K562 (cell line): Measurements from ENCODE around the gene TM2D3. TPM values are rescaled to one million over a fixed set of nuclear protein-coding genes. Genes with fewer than 3 reads are reported as not detected.

Experiments
- POLR2A ChIP-seq: fragments of 450-650 bp; conservative IDR thresholded peaks from 2 replicates; pipeline ENCODE4 v1.6.1; 2016
- RCOR1 ChIP-seq, 2 experiments: IDR thresholded peaks; 2 replicates each; pipeline ENCODE4 v1.6.1; 2012; ENCODE audit warnings: low read depth in 2 of 2, low read length in 2 of 2, borderline replicate concordance in 1 of 2, improper control_type of control experiment in 1 of 2
- polyA plus RNA-seq, 8 experiments: library from polyadenylated mRNA; depleted of rRNA in 4 of 8; stranded (reverse) in 5 of 8; unstranded in 3 of 8; fragments of >200 nt; fragmentation: Nextera tagmentation in 2 of 8; fragmentation: Illumina TruSeq in 1 of 8; extraction: Ambion mirVana in 2 of 8; extraction: Trizol in 1 of 8; gene quantifications; 2 replicates each; pipeline versions ENCODE4 v1.2.1 to v1.2.3, GENCODE V29; 2011 to 2014; ENCODE audit warnings: inconsistent platforms in 1 of 8, missing spikeins in 1 of 8
- total RNA-seq, 7 experiments: library from RNA; depleted of rRNA in 6 of 7; stranded (reverse); fragments of >200 nt in 6 of 7; fragmentation: Illumina TruSeq in 2 of 7; extraction: Trizol in 2 of 7; gene quantifications; 2 replicates each; pipeline versions ENCODE4 v1.2.1 to v1.2.3, GENCODE V29; 2011 to 2021; ENCODE audit warnings: low replicate concordance in 1 of 7
- TF ChIP-seq, protein P1 (sequence below): fragments of 450-650 bp; IDR thresholded peaks from 2 replicates; pipeline ENCODE4 v1.6.1; 2016; ENCODE audit warnings: borderline replicate concordance
- TF ChIP-seq, protein P2 (sequence below): fragments of 450-650 bp; IDR thresholded peaks from 2 replicates; pipeline ENCODE4 v1.6.1; 2016; ENCODE audit warnings: mild to moderate bottlenecking, moderate library complexity
- TF ChIP-seq, protein P3 (sequence below), 2 experiments: IDR thresholded peaks; 2 replicates each; pipeline ENCODE4 v1.6.1; 2012; ENCODE audit warnings: improper control_type of control experiment in 2 of 2, low read depth in 2 of 2, low read length in 2 of 2, borderline replicate concordance in 1 of 2
- TF ChIP-seq, protein P4 (sequence below): fragments of 450-650 bp; IDR thresholded peaks from 2 replicates; pipeline ENCODE4 v1.6.1; 2017; ENCODE audit warnings: antibody characterized with exemption, mild to moderate bottlenecking

TM2D3 gene
- total and polyA plus RNA-seq, 9 of the 15 experiments (the other 6 are each of a cell fraction or from before 2014, with no cell fraction given), result 16.5 to 67.9 (median 31.3) TPM

DNA sequence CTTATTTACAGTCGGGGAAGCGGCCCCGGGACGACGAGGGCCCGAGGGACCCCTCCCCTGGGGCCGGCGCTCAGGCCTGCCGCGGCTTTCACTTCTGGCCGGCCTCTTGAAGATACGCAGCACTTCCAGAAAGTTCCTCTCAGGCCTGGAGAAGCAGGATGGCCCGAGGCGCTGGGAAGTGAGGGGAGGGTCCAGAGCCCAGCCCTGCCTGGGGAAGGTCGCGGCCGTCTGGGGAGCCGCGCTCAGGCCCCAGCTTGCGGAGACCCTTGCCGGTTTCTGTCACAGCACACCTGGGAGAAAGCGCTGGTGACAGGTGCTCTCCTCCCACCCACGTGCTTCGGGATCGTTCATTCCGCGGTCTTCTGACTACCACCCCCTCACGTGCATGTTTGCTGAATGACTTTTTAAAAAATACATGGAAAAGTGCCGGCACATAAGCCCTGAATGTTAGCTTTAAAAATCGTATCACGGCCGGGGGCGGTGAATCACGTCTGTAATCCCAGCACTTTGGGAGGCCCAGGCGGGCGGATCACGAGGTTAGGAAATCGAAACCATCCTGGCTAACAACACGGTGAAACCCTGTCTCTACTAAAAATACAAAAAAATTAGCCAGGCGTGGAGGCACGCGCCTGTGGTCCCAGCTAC, 727 bp upstream of the TM2D3 start (continued):
- TF ChIP-seq, protein P1, sequence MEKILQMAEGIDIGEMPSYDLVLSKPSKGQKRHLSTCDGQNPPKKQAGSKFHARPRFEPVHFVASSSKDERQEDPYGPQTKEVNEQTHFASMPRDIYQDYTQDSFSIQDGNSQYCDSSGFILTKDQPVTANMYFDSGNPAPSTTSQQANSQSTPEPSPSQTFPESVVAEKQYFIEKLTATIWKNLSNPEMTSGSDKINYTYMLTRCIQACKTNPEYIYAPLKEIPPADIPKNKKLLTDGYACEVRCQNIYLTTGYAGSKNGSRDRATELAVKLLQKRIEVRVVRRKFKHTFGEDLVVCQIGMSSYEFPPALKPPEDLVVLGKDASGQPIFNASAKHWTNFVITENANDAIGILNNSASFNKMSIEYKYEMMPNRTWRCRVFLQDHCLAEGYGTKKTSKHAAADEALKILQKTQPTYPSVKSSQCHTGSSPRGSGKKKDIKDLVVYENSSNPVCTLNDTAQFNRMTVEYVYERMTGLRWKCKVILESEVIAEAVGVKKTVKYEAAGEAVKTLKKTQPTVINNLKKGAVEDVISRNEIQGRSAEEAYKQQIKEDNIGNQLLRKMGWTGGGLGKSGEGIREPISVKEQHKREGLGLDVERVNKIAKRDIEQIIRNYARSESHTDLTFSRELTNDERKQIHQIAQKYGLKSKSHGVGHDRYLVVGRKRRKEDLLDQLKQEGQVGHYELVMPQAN, result peak; percentile 83; the same call in 1 of the 2 replicates
- TF ChIP-seq RCOR1 (IDR thresholded peaks at IDR 0.05; ENCODE audit: borderline replicate concordance in 1 of 2, low read depth in 2 of 2, low read length in 2 of 2), result no peak
- TF ChIP-seq, protein P2, sequence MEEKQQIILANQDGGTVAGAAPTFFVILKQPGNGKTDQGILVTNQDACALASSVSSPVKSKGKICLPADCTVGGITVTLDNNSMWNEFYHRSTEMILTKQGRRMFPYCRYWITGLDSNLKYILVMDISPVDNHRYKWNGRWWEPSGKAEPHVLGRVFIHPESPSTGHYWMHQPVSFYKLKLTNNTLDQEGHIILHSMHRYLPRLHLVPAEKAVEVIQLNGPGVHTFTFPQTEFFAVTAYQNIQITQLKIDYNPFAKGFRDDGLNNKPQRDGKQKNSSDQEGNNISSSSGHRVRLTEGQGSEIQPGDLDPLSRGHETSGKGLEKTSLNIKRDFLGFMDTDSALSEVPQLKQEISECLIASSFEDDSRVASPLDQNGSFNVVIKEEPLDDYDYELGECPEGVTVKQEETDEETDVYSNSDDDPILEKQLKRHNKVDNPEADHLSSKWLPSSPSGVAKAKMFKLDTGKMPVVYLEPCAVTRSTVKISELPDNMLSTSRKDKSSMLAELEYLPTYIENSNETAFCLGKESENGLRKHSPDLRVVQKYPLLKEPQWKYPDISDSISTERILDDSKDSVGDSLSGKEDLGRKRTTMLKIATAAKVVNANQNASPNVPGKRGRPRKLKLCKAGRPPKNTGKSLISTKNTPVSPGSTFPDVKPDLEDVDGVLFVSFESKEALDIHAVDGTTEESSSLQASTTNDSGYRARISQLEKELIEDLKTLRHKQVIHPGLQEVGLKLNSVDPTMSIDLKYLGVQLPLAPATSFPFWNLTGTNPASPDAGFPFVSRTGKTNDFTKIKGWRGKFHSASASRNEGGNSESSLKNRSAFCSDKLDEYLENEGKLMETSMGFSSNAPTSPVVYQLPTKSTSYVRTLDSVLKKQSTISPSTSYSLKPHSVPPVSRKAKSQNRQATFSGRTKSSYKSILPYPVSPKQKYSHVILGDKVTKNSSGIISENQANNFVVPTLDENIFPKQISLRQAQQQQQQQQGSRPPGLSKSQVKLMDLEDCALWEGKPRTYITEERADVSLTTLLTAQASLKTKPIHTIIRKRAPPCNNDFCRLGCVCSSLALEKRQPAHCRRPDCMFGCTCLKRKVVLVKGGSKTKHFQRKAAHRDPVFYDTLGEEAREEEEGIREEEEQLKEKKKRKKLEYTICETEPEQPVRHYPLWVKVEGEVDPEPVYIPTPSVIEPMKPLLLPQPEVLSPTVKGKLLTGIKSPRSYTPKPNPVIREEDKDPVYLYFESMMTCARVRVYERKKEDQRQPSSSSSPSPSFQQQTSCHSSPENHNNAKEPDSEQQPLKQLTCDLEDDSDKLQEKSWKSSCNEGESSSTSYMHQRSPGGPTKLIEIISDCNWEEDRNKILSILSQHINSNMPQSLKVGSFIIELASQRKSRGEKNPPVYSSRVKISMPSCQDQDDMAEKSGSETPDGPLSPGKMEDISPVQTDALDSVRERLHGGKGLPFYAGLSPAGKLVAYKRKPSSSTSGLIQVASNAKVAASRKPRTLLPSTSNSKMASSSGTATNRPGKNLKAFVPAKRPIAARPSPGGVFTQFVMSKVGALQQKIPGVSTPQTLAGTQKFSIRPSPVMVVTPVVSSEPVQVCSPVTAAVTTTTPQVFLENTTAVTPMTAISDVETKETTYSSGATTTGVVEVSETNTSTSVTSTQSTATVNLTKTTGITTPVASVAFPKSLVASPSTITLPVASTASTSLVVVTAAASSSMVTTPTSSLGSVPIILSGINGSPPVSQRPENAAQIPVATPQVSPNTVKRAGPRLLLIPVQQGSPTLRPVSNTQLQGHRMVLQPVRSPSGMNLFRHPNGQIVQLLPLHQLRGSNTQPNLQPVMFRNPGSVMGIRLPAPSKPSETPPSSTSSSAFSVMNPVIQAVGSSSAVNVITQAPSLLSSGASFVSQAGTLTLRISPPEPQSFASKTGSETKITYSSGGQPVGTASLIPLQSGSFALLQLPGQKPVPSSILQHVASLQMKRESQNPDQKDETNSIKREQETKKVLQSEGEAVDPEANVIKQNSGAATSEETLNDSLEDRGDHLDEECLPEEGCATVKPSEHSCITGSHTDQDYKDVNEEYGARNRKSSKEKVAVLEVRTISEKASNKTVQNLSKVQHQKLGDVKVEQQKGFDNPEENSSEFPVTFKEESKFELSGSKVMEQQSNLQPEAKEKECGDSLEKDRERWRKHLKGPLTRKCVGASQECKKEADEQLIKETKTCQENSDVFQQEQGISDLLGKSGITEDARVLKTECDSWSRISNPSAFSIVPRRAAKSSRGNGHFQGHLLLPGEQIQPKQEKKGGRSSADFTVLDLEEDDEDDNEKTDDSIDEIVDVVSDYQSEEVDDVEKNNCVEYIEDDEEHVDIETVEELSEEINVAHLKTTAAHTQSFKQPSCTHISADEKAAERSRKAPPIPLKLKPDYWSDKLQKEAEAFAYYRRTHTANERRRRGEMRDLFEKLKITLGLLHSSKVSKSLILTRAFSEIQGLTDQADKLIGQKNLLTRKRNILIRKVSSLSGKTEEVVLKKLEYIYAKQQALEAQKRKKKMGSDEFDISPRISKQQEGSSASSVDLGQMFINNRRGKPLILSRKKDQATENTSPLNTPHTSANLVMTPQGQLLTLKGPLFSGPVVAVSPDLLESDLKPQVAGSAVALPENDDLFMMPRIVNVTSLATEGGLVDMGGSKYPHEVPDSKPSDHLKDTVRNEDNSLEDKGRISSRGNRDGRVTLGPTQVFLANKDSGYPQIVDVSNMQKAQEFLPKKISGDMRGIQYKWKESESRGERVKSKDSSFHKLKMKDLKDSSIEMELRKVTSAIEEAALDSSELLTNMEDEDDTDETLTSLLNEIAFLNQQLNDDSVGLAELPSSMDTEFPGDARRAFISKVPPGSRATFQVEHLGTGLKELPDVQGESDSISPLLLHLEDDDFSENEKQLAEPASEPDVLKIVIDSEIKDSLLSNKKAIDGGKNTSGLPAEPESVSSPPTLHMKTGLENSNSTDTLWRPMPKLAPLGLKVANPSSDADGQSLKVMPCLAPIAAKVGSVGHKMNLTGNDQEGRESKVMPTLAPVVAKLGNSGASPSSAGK, result peak; percentile 81
- no peak for TF ChIP-seq POLR2A
- TF ChIP-seq, protein P3, sequence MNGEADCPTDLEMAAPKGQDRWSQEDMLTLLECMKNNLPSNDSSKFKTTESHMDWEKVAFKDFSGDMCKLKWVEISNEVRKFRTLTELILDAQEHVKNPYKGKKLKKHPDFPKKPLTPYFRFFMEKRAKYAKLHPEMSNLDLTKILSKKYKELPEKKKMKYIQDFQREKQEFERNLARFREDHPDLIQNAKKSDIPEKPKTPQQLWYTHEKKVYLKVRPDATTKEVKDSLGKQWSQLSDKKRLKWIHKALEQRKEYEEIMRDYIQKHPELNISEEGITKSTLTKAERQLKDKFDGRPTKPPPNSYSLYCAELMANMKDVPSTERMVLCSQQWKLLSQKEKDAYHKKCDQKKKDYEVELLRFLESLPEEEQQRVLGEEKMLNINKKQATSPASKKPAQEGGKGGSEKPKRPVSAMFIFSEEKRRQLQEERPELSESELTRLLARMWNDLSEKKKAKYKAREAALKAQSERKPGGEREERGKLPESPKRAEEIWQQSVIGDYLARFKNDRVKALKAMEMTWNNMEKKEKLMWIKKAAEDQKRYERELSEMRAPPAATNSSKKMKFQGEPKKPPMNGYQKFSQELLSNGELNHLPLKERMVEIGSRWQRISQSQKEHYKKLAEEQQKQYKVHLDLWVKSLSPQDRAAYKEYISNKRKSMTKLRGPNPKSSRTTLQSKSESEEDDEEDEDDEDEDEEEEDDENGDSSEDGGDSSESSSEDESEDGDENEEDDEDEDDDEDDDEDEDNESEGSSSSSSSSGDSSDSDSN (IDR thresholded peaks at IDR 0.05; ENCODE audit: borderline replicate concordance in 1 of 2, low read depth in 2 of 2, low read length in 2 of 2), result no peak
- TF ChIP-seq, protein P4, sequence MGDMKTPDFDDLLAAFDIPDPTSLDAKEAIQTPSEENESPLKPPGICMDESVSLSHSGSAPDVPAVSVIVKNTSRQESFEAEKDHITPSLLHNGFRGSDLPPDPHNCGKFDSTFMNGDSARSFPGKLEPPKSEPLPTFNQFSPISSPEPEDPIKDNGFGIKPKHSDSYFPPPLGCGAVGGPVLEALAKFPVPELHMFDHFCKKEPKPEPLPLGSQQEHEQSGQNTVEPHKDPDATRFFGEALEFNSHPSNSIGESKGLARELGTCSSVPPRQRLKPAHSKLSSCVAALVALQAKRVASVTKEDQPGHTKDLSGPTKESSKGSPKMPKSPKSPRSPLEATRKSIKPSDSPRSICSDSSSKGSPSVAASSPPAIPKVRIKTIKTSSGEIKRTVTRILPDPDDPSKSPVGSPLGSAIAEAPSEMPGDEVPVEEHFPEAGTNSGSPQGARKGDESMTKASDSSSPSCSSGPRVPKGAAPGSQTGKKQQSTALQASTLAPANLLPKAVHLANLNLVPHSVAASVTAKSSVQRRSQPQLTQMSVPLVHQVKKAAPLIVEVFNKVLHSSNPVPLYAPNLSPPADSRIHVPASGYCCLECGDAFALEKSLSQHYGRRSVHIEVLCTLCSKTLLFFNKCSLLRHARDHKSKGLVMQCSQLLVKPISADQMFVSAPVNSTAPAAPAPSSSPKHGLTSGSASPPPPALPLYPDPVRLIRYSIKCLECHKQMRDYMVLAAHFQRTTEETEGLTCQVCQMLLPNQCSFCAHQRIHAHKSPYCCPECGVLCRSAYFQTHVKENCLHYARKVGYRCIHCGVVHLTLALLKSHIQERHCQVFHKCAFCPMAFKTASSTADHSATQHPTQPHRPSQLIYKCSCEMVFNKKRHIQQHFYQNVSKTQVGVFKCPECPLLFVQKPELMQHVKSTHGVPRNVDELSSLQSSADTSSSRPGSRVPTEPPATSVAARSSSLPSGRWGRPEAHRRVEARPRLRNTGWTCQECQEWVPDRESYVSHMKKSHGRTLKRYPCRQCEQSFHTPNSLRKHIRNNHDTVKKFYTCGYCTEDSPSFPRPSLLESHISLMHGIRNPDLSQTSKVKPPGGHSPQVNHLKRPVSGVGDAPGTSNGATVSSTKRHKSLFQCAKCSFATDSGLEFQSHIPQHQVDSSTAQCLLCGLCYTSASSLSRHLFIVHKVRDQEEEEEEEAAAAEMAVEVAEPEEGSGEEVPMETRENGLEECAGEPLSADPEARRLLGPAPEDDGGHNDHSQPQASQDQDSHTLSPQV, result peak; percentile 49; the same call in 1 of the 2 replicates
